Stimulated activated naive CD8-positive, alpha-beta T cell treated with anti-CD3 and anti-CD28 coated beads, Interleukin-15, Interleukin-2, amounts not matched to agents 100 U/mL and 50 U/mL, for 24 hours (primary cell): ENCODE data around the gene PTF1A.

Experiments
- ATAC-seq: fragments of 150-1000 bp; cut with Tn5 transposase; one replicate; pipeline ENCODE4 v1.10.0; 2021
- DNase-seq: peaks from one replicate; pipeline ENCODE4 v3.0.0; 2021

The PTF1A gene, protein sequence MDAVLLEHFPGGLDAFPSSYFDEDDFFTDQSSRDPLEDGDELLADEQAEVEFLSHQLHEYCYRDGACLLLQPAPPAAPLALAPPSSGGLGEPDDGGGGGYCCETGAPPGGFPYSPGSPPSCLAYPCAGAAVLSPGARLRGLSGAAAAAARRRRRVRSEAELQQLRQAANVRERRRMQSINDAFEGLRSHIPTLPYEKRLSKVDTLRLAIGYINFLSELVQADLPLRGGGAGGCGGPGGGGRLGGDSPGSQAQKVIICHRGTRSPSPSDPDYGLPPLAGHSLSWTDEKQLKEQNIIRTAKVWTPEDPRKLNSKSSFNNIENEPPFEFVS

DNA sequence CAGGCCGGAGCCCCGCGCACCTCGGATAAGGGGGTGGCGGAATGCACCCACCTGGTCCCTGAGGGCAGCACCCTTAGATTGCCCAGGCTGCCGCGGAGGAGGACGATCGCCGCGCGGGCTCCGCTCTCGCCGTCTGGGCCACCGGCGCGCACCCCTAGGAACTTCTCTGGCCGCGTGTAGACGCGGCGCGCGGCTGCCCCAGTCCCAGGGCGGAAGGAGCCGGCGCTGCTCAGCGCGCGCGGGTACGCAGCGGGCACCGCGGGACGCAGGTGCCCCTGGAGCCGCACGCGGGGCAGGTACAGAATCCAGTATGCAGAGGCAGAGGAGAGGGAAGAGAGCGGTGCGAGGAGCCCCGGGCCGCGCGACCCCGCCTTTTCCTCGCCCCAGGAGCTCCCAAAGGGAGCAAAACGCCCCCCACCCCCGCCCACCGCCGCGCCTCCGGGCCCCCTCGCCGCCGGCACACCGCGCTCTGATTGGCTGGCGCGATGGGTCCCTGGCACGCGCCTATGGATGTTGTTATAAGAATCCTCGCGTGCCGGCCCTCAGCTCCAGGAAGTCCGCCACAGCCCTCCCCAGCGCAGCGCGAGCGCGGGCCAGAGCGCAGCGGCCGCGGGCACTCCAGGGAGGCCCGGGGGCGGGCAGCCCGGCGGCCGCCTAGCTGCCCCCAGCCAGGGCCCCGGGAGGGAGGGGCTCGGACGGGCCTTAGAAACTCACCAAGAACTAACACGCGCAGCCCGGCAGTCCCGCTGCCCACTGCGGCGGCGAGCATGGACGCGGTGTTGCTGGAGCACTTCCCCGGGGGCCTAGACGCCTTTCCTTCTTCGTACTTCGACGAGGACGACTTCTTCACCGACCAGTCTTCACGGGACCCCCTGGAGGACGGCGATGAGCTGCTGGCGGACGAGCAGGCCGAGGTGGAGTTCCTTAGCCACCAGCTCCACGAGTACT, at the start of gene PTF1A:
Gene PTF1A (plus strand): TSS at position 549 of the 948 bp plus-strand sequence. CDS start 219 bp downstream, at position 768.
- DNase-seq (no peak), ATAC-seq (no peak)

DNA sequence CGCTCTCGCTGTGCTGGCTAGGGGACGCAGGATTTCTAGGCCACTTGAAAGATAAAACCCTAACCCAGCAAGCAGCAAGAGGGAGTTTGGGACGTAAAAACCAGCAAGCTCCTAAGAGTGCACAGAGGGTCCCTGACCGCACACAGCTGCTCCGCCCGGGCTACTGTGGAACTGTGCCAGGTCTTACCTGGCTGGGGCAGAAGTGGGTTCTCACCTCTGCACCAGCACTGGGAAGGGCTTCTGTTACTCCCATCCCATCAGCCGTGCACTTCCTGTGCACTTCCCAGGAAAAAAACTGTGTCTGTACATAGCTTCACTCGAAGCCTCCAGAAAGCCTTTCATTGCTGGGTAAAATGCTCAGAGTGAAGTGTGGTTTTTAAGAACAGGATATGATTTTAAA, 45.9 kb upstream of the PTF1A start:
- DNase-seq = no peak
- ATAC-seq = no peak

DNA sequence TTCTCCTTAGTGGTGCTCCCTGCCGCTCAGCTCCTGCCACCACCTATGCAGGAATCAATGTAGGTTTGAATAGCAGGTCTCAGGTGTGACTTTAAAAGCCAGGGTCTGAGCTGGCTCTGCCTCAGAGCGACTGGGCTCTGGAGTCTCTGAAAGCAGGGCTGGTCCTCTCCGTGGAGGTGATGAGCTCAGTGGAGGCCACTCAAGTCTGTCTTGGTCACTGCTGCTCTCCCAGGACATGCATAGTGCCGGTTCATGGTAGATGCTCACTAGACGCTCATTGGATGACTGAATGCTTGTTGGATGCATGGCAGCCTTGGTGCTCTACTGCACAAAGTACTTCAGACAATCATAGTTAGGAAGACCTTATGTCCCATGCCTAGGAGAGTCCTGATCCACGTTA, 45.1 kb upstream of the PTF1A start:
- DNase-seq = no peak
- ATAC-seq = no peak

DNA sequence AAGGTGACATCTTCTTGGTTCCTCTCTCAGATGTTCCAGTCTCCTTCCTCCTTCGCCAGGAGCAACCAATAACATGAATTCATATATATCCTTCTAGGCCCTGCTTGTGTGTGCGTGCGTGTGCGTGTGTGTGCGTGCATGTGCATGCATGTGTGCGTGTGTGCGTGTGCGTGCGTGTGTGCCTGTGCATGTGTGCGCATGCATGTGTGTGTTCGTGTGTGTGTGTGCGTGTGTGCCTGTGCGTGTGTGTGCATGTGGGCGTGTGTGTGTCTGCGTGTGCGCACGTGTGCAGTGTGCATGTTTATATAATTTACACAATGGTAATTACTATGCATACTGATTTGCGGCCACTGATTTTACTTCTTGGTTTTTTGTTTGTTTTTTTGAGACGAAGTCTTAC, 43.9 kb upstream of the PTF1A start:
- DNase-seq = no peak
- no peak for ATAC-seq

DNA sequence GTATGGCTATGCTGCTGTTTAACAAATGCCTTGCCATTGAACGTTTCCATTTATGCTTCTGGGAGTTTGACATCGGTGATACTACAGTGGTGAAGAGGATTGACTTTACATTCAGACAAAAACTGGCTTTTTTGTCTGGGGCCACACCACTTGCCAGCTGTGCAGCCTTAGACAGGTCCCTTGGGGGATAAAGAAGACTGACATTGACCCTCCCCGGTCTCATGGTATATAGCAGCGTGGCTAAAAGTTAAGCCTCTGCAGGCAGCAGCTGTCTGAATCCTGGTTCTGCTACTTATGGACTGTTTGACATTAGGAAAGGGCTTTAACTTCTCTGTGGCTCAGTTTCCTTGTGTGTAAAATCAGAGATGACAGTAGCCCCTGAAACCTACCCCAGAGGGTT, 42.0 kb upstream of the PTF1A start:
- ATAC-seq (no peak), DNase-seq (no peak)

DNA sequence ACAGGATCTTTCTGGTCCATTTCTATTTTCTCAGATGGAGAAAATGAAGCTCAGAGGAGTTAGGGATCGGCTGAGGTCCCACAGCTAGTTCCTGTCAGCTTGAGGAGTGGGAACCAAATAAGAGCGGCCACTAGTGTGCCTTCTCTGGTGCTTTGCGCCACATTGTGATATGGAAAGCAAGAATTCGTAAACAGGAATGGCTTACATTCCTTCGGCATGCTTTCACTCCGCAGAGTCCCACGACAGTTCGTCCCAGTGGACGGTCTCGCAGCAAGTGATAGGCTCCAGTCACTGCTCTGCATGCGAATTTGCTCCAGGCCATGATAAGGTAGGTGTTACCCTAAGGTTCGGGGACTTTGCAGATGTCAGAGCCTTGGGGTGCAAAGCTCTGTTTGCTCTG, 41.5 kb upstream of the PTF1A start:
- no peak for ATAC-seq
- no peak for DNase-seq

DNA sequence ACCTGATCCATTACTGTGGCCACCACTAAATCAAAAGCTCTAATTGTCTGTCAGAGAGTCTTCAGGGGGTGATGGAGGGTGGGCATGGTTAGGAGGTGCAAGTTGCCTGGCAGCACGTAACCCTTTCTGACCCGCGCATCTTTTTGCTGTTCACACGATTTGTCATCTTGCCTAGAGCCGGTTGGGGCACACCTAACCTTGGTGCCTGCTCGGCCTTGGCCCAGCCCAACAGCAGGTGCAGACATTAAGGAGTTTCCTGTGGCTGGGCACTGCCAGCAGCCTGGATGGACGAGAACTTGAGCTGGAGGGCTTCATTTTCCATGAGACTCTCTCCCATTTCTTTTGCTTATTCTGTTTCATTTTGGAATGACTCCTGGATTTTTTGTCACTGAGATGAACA, 41.0 kb upstream of the PTF1A start:
- ATAC-seq = no peak

DNA sequence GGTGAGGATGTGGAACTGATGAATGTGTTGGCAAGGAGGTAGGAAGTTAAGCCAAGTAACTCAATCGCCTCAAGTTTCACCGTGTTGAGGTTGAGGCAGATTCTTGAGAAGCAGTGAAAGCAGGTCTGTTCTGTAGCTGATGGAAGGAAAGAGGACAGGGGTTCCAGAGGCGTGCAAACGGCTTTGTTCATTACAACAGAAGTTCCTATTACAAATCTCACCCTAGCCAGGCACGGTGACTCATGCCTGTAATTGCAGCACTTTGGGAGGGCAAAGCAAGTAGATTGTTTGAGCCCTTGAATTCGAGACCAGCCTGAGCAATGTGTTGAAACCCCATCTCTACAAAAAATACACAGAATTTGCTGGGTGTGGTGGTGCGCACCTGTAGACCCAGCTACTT, 36.9 kb upstream of the PTF1A start:
- no peak for ATAC-seq
- DNase-seq = no peak

More for the DNA sequence above, 41.0 kb upstream of the PTF1A start:
- no peak for DNase-seq

DNA sequence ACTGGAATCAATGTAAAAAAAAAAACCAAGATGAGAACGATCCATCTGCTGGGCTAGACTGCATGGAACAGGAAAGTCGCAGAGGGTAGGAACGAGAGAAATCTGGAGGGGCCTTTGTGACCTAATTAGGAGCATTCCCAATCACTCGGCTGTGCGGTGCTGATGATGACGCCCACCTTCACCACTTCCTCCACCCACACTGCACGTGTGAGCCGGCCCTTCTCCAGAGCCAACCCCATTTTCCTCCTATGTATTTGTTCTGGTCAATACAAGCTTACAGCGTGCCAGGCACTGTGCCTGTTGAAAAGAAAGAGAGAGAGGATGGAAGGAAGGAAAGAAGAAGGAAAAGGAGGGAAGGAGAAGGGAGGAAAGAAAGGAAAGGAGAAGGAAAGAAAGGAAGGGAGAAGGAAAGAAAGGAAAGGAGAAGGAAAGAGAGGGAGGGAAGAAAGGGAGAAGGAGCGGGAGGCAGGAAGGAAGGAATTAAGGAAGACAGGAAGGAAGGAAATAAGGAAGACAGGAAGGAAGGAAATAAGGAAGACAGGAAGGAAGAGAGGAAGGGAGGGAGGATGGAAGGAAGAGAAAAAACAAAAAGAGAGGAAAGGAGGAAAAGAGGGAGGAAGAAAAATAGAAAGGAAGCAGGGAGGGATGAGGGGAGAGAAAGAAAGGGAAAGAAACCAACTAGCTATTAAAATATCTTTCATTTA, 35.5 kb upstream of the PTF1A start:
- ATAC-seq = no peak

DNA sequence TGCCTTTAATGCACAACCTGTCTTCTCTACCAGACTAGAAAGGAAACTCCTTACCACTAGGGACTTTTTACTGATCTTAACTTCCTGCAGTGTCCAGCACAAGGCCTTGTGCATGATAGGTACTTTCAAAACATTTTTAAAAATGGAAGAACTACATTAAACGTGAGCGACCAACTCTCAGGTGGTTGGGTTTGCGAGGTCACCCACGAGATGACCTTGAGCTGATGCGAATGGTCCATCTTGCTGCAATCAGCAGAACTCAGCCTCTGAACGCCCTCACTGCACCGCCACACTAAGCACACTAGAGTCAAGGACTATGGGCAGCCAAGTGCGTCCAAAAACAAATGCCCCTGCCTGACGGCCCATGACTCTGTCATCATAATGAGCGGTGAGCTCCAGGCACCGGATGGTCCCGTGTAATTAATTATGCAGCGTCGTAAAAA, 34.9 kb upstream of the PTF1A start:
- DNase-seq = no peak
- ATAC-seq = no peak

More for the DNA sequence above, 35.5 kb upstream of the PTF1A start:
- no peak for DNase-seq

DNA sequence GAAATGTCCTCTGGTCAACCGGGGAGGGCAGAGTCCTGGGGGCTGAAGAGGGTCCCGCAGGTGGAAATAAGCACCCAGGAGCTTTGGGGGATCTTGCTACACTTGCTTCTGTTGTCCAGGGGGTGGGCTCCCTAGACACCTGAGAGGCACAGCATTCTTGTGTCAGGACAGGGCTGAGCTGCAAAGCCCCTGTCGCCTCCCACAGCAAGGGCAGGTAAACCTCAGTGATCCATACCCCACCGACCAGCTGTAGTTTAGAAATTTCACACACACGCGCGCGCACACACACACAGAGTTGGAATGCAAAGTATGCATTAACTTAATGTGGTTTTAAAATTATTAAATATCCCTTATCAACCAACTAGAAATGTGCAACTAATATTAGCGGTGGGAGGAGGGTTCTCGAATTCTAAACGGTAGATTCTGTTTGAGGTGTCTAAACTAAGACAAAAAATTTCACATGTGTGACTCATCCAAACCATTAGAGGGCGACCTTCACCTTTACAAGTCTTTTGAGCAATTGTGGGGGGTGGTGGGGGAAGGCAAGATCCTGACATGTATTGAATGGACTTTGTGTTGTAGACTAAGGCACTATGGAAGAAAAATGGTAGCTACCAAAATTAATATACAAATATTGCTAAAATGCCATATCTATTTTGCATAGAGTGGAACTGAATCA, 34.3 kb upstream of the PTF1A start:
- peak; percentile 40 for ATAC-seq
- no peak for DNase-seq

DNA sequence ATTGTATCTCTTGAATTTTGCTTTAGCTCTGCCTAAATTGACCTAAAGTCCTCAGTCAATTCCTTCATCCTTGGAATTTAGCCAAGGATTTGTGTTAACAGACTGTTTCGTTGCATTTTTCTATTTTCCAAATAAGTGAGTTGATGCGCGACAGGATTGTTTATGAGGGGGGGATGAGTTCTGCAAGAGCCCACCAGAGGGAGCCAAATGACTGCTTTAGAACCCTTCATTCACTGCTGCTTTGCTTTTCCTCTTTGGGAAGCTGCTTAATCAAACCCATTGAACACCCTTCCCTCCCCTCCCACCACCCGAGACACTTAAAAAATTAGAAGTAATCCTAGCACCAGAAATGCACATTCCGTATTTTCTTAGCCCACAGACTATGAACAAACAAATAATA, 33.7 kb upstream of the PTF1A start:
- DNase-seq = peak; percentile 40
- no peak for ATAC-seq

DNA sequence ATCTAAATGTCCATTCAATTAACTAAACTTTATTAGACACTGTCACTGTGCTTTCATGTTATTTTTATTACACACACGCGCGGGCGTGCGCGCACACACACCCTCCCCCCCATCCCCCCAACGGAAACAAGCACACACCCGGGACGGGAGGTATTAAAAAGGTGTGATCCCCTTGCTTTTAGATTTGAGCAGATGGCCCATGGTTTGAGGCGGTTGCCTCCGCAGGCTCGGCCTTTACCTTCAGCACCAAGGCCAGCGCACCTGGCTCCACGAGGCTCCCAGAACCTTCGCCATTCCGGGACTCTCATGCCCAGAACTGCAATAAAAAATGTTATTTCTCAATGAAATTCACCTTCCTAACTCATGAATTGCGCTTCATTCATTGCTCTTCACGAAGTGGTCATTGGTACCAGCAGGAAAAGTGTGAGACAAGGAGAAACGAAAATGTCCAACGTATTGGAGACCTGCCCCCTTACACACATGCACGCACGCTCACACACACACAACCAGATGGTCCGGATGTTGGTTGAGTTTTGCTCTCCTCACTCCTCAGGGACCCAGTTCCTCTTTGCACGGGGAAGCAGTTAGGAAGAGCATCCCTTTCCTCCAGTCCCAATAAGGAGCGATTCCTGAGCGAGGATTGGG, 20.8 kb upstream of the PTF1A start:
- DNase-seq (no peak), ATAC-seq (no peak)

DNA sequence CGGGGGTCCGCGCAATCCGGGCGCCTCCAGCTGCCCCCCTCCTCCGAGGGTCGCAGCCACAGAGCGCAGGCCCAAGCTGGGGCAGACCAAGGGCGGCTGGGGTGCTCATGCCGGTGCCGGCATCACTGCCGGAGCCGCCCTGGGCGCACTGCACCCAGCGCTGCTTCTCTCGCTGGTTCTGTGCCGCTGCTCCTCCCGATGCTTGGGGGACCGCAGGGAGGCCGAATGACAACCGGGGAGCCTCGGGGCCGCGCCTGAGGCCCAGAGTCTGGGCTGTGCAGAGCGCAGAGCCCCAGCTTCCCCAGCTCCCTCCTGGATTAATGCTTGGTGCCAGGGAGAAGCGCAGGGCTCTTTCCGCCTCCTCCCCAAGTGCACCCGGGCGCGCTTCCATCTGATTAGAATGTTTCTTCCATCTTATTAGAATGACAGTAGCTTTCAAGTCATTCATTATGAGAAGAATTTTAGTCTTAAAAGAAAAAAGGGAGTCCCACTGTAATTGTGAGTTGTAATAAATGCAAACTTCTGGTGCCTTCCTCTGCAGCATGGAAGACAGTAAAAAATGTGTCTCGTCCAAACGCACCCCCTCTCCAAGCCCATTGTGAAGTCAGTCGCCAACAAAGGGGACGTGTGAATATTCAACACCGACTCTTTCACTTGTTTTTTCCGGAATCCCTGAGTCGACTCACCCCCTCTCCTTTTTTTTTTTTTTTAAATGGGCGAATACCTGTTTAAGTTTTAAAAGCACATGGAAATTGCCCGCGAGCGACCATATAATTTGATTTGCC, 19.5 kb upstream of the PTF1A start:
- DNase-seq = no peak
- ATAC-seq = no peak

DNA sequence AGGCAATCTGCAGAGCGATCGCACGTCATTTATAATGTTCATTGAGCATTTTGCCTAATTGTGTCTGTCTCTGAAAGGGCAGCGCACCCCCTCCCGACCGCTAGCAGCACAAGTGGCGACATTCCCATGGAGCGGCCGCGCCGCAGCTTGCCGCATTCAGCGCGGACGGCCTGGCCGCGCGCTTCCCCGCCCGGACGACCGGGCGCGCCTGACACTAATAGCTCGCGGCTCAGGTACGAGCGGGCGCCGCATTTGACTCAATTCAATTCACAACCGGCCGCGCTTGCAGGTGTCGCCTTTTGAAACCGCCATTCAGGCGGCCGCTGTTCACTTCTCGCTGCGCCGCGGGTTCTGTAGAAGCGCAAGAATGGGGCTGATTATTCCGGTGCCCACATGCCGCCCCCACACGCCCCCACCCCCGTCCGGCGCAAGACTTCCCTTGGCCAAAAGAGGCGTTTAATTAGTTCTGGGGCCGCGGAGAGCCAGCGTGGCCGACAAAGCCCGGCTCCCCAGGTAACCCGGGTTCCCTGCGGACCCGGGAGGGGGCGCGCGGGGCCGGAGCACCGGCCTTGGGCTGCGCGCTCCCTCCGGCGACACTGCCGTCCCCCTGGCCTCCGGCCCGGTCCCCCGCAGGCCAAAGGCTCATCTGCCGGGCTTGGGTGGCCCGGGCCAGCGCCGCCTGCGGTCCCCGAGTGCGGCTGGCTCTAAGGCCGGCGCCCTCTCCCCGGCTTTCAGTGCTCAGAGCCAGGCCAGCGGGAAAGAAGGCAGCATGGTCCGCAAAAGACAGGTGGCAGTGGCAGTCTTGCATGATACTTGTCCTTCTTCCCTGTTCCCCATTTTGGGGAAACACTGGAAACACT, 18.7 kb upstream of the PTF1A start:
- ATAC-seq (peak; percentile 8), DNase-seq (no peak)

DNA sequence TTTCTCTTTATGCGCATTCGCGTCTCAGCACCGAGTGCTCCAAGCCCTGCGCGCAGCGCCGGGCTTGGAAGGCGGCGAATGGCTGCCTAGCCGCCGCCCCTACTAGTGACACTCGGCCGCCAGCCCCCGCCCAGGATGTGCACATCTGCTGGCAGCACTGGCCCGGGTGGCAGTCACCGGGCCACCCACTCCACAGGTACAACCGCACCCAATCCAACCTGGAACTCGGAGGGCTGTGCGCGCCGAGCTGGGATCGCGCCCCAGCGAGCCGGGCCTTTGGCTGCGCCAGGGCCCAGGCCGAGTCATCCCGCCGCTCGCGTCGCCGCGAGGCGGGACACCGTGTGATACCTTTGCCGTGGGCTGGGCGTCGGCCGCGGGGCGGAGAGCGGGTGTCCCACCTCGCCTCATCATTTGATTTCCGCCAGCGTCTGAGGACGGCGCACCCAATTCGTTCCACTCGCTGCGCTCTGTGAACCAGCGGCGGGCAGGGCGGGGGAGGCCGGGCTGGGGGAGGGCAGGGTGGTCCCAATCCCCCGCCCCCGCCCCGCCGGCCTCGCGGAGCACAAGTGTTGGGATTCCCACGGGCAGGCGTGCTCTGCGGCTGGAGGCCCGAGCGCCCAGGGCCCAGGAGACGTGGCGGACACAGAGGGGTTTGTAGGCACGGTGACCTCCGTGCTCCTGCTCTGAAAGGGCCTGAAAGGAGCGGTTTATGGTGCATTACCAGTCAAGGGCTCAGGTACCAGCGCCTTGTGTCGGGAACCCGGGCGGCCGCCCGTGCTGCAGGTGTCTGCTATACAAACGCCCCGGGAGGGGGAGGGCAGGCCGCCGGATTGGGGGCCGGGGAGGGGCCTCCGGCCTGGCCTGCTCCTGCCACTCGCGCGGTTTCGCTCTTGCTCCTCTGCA, 17.8 kb upstream of the PTF1A start:
- ATAC-seq (peak; percentile 16), DNase-seq (no peak)

DNA sequence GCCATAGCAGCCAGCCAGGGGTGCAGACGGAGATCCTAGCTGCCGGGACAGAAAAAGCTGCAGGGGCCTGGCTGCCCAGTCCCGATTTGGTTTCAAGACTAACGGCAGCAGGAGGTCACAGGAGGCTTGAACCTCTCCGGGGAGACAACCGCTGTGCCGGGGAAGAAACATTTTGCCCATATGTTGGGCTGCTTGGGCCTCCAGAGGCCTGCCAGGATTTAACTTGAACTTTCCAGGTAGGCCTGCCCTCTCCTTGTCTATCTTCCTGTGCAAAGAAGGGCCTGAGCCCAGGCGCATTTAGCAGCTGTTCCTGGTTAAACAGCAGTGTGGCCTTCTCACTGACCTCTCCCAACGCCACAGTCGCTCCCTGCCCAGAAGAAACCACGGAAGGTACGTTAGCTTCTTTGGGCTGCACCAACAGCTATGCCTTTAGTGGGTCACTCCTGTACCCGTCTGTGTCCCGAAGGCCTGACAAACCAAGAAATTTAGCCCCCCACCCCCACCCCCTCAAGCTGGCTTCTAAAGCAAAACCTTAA, 17.1 kb upstream of the PTF1A start:
- ATAC-seq = no peak
- no peak for DNase-seq

DNA sequence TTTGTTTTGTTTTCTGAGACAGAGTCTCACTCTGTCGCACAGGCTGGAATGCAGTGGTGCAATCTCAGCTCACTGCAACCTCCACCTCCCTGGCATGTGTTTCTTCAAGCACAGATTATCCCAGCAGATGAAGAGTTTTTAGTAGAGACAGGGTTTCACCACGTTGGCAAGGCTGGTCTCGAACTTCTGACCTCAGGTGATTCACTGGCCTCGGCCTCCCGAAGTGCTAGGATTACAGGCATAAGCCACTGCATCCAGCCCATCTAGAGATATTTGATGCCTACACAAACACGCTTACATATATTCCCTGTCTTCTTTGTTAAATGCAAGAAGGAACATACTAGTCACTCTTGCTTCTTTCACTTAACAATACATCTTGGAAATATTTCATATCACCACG, 5.9 kb upstream of the PTF1A start:
- ATAC-seq = no peak
- DNase-seq = no peak
